Measurements from ENCODE around the gene NXT1. TPM values are rescaled to one million over a fixed set of nuclear protein-coding genes. Genes with fewer than 3 reads are reported as not detected.

NXT1 gene
- total and polyA plus RNA-seq, 2 donors (not counting 1 experiment from before 2014, with no cell fraction given): 14.1 to 17.2 TPM

GRCh38 chr20:23341073-23341472, 9.5 kb upstream of the NXT1 start:
- Histone ChIP-seq H2AFZ (ENCODE audit: low read length) (no peak overlapping the region), H3K9me3 (ENCODE audit: control insufficient read depth, insufficient read depth, low read depth, low read length) (no peaks in the 10 kb centered on the region), H3K4me3 (replicated peaks in 1 of 4; ENCODE audit: control extremely low read depth in 1 of 4, insufficient read depth in 1 of 4, low read depth in 3 of 4, low read length in 4 of 4) (no peak overlapping the region), H3K36me3 (ENCODE audit: control insufficient read depth, insufficient read depth, low read length) (no peaks in the 10 kb centered on the region), H3K4me1 (ENCODE audit: control insufficient read depth, extremely low read depth, insufficient read depth, low read length) (no peaks in the 10 kb centered on the region), H3K79me2 (ENCODE audit: control insufficient read depth, insufficient read depth, low read length) (no peaks in the 10 kb centered on the region), H3K9ac (ENCODE audit: insufficient read depth, low read length) (no peak overlapping the region), H3K27ac (ENCODE audit: insufficient read depth, low read length) (no peak overlapping the region), H4K20me1 (ENCODE audit: control insufficient read depth, extremely low read depth, insufficient read depth, low read length) (no peaks in the 10 kb centered on the region), H3K27me3 (ENCODE audit: control insufficient read depth, insufficient read depth, low read length) (peaks cover 7% of the 10 kb centered on the region), H3K4me2 (ENCODE audit: extremely low read depth, insufficient read depth, low read length) (no peak overlapping the region)
- TF ChIP-seq CTCF (conservative IDR thresholded peaks at IDR 0.05 in 1 of 2, IDR thresholded peaks at IDR 0.05 in 1 of 2; ENCODE audit: low read depth in 1 of 2, low read length in 2 of 2): no peak
- TF ChIP-seq EZH2 (IDR thresholded peaks at IDR 0.05; ENCODE audit: low read length, missing control alignments): no peak
- DNase-seq (ENCODE audit: low read depth in 2 of 2): no peak

- Histone ChIP-seq H3K27me3 (ENCODE audit: control insufficient read depth, insufficient read depth, low read length) (peaks cover 7% of the 10 kb centered on the region), H3K4me3 (replicated peaks in 1 of 4; ENCODE audit: control extremely low read depth in 1 of 4, insufficient read depth in 1 of 4, low read depth in 3 of 4, low read length in 4 of 4) (no peak overlapping the region), H3K9me3 (ENCODE audit: control insufficient read depth, insufficient read depth, low read depth, low read length) (no peaks in the 10 kb centered on the region), H3K9ac (ENCODE audit: insufficient read depth, low read length) (no peak overlapping the region), H3K4me1 (ENCODE audit: control insufficient read depth, extremely low read depth, insufficient read depth, low read length) (no peaks in the 10 kb centered on the region), H3K27ac (ENCODE audit: insufficient read depth, low read length) (no peak overlapping the region), H4K20me1 (ENCODE audit: control insufficient read depth, extremely low read depth, insufficient read depth, low read length) (no peaks in the 10 kb centered on the region), H3K79me2 (ENCODE audit: control insufficient read depth, insufficient read depth, low read length) (no peaks in the 10 kb centered on the region), H3K4me2 (ENCODE audit: extremely low read depth, insufficient read depth, low read length) (no peak overlapping the region), H2AFZ (ENCODE audit: low read length) (no peak overlapping the region), H3K36me3 (ENCODE audit: control insufficient read depth, insufficient read depth, low read length) (no peaks in the 10 kb centered on the region)
- no peak for DNase-seq (ENCODE audit: low read depth in 2 of 2)
- no peak for TF ChIP-seq CTCF (conservative IDR thresholded peaks at IDR 0.05 in 1 of 2, IDR thresholded peaks at IDR 0.05 in 1 of 2; ENCODE audit: low read depth in 1 of 2, low read length in 2 of 2)
Observed at GRCh38 chr20:23343590-23343989, 7.0 kb upstream of the NXT1 start.

GRCh38 chr20:23344336-23344735, 6.3 kb upstream of the NXT1 start:
- DNase-seq (ENCODE audit: low read depth in 2 of 2): no peak
- Histone ChIP-seq H3K4me2 (ENCODE audit: extremely low read depth, insufficient read depth, low read length) (no peak overlapping the region), H3K27me3 (ENCODE audit: control insufficient read depth, insufficient read depth, low read length) (peaks cover 7% of the 10 kb centered on the region), H4K20me1 (ENCODE audit: control insufficient read depth, extremely low read depth, insufficient read depth, low read length) (no peaks in the 10 kb centered on the region), H3K9ac (ENCODE audit: insufficient read depth, low read length) (no peak overlapping the region), H2AFZ (ENCODE audit: low read length) (no peak overlapping the region), H3K79me2 (ENCODE audit: control insufficient read depth, insufficient read depth, low read length) (no peaks in the 10 kb centered on the region), H3K9me3 (ENCODE audit: control insufficient read depth, insufficient read depth, low read depth, low read length) (no peaks in the 10 kb centered on the region), H3K4me1 (ENCODE audit: control insufficient read depth, extremely low read depth, insufficient read depth, low read length) (peaks cover 4% of the 10 kb centered on the region), H3K4me3 (replicated peaks in 1 of 4; ENCODE audit: control extremely low read depth in 1 of 4, insufficient read depth in 1 of 4, low read depth in 3 of 4, low read length in 4 of 4) (no peak overlapping the region), H3K27ac (ENCODE audit: insufficient read depth, low read length) (no peak overlapping the region), H3K36me3 (ENCODE audit: control insufficient read depth, insufficient read depth, low read length) (no peaks in the 10 kb centered on the region)
- TF ChIP-seq CTCF (conservative IDR thresholded peaks at IDR 0.05 in 1 of 2, IDR thresholded peaks at IDR 0.05 in 1 of 2; ENCODE audit: low read depth in 1 of 2, low read length in 2 of 2) (no peak), EZH2 (IDR thresholded peaks at IDR 0.05; ENCODE audit: low read length, missing control alignments) (no peak)
